GM12875 (cell line): ENCODE data around the gene GPC3.

Source experiments
- H3K4me3 ChIP-seq: one replicate; pipeline ENCODE4 v1.5.1; 2011; ENCODE audit warnings: low read depth, low read length, control low read depth
- CTCF ChIP-seq: IDR thresholded peaks from 2 replicates; pipeline ENCODE4 v1.5.1; 2011; ENCODE audit warnings: low read depth, mild to moderate bottlenecking, control low read depth, inconsistent platforms, low read length, moderate library complexity, borderline replicate concordance; ENCODE audit not compliant: insufficient read depth

The GPC3 gene

DNA sequence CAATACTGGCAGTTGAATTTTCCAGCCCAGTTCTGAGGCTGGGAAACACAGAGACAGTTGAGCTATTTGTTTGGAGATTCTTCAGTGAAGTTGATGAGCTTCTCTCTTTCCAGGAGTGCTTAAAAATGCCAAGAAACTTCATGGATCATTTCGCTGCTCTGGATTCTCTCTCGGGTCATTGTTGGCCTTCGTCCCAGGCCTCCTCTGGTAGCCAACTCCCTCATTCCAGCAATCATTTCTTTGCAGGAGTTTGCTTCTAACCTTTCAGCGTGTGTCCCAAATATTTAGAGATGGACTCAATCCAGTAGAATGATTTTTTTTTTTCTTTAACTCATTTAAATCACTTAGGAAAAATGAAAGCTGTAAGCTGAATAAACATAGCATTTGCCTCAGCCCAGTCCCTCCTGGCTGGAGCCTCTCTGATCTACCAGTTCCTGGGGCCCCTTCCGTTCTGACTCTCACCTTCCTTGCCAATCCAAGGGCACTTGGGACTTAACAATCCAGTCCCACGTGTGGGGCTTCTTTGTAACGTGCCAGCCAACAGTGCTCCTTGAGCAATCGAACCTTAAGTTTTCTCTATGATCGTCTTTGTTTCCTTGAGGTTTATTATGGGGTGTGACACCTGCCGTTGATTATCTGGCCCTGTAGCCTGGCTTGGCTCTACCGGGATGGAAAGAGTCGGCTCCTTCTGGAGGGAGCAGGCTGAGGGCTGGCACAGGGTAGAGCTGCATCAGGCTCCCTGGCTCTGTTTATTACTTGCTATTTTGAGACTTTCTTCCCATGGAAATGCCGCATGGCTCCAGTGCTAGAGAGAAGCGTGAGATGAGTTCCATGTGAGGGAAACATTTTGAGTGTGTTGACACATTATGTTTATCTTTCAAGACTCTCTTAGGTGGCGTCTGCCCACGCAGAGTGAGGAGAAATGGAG is 489.7 kb downstream of the GPC3 start:
- no peak for TF ChIP-seq CTCF
- no peak overlapping the region for H3K4me3 ChIP-seq

- TF ChIP-seq CTCF: no peak
- no peak overlapping the region for H3K4me3 ChIP-seq
Measured at GRCh38 chrX:133493366-133493765, 492.0 kb downstream of the GPC3 start.

DNA sequence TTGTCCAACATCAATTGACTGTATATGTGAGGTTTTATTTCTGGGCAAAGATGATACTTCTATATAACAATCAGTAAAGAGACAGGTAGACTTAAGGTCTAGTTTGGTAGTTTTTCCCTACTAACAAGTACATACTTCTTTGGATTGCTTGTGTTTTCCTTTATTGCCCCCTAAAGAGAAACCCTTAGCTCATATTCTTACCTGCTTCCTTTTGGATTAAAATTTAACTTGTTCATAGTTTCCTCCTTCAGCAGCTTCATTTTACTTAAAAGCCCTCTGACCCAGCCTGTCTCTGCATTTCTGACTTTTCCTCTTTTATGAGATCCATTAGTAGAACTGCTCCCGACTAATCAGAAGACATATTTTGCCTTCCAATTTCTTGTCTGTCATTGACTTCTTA is 494.4 kb downstream of the GPC3 start:
- no peak for TF ChIP-seq CTCF
- no peak overlapping the region for H3K4me3 ChIP-seq
